Measurements from ENCODE around the gene TTBK1. TPM values are rescaled to one million over a fixed set of nuclear protein-coding genes. Genes with fewer than 3 reads are reported as not detected.

TTBK1 gene
- total and polyA plus RNA-seq, 10 of the 15 experiments (the other 5 are each of a cell fraction or from before 2014, with no cell fraction given): 0.05 to 0.27 TPM; not detected in 8

GRCh38 chr6:43264599-43265145 lies 21.4 kb downstream of the TTBK1 start:
- Histone ChIP-seq H3K4me1 (ENCODE audit: control insufficient read depth, insufficient read depth, low read length) (peaks cover 9% of the 10 kb centered on the region), H3K36me3 (ENCODE audit: control insufficient read depth in 2 of 2, insufficient read depth in 2 of 2, low read length in 1 of 2) (no peaks in the 10 kb centered on the region), H3K27me3 (replicated peaks in 1 of 2; ENCODE audit: control insufficient read depth in 2 of 2, insufficient read depth in 2 of 2, low read length in 1 of 2) (no peaks in the 10 kb centered on the region), H3K79me2 (ENCODE audit: control insufficient read depth, insufficient read depth, low read length) (no peaks in the 10 kb centered on the region), H3K9me3 (replicated peaks; ENCODE audit: control insufficient read depth, insufficient read depth, low read length) (no peaks in the 10 kb centered on the region), H3K9ac (ENCODE audit: control insufficient read depth, insufficient read depth, low read length) (no peak overlapping the region), H2AFZ (ENCODE audit: control insufficient read depth, low read depth, low read length) (no peak overlapping the region), H3K4me3 (no peak overlapping the region), H3K27ac (ENCODE audit: control insufficient read depth, insufficient read depth) (no peak overlapping the region), H4K20me1 (ENCODE audit: control insufficient read depth, insufficient read depth) (no peaks in the 10 kb centered on the region), H3K4me2 (ENCODE audit: control insufficient read depth, insufficient read depth) (no peak overlapping the region)
- no TSS peak for BruUV-seq (replicated peaks)
- DNase-seq (ENCODE audit: low read depth, low spot score): no peak
- no peak for ATAC-seq
- ChIA-PET CTCF (interaction anchor here (0.6 to 6.1 kb wide), 15 partner anchors 32 to 241 kb away, joined by 3 to 56 read pairs (median 5); partner anchors contain the start of genes CRIP3 and DNPH1), RAD21 (ENCODE audit: unreplicated experiment) (interaction anchor here (1.1 to 6.9 kb wide), 8 partner anchors 44 to 242 kb away, joined by 3 to 44 read pairs (median 10); partner anchors contain the start of gene CRIP3), POLR2A (interaction anchor here (0.5 to 0.6 kb wide), 2 partner anchors 130 to 193 kb away, joined by 3 to 5 read pairs; no protein-coding TSS in a partner anchor), SMC1A (ENCODE audit: uncharacterized antibody, unreplicated experiment) (interaction anchor here (0.6 to 3.1 kb wide), 10 partner anchors 8 to 242 kb away, joined by 3 to 16 read pairs (median 4); no protein-coding TSS in a partner anchor)
- TF ChIP-seq NFIC (IDR thresholded peaks at IDR 0.05; ENCODE audit: low read depth, low read length) (no peak), HDAC2 (IDR thresholded peaks at IDR 0.05) (no peak), TCF7 (IDR thresholded peaks at IDR 0.05; ENCODE audit: borderline replicate concordance) (no peak), MTA3 (IDR thresholded peaks at IDR 0.05; ENCODE audit: borderline replicate concordance, low read length) (no peak), SMC3 (IDR thresholded peaks at IDR 0.05; ENCODE audit: borderline replicate concordance, low read length) (no peak), BCL11A (IDR thresholded peaks at IDR 0.05; ENCODE audit: low read depth, low read length) (no peak), SMAD1 (IDR thresholded peaks at IDR 0.05; ENCODE audit: low read depth, partially characterized antibody) (no peak), CHD2 (IDR thresholded peaks at IDR 0.05; ENCODE audit: borderline replicate concordance, low read depth, low read length) (no peak), FOXM1 (IDR thresholded peaks at IDR 0.05; ENCODE audit: low read depth, low read length) (no peak), NR2C2 (IDR thresholded peaks at IDR 0.05; ENCODE audit: borderline replicate concordance, control insufficient read depth, insufficient read length, low read depth) (no peak), KDM1A (IDR thresholded peaks at IDR 0.05; ENCODE audit: borderline replicate concordance) (no peak), EGR1 (IDR thresholded peaks at IDR 0.05; ENCODE audit: borderline replicate concordance in 1 of 2, low read depth in 2 of 2, low read length in 2 of 2) (no peak)
- intact Hi-C loops (cut with micrococcal nuclease; ENCODE audit: unreplicated experiment) (no loop called here), in situ Hi-C loops (cut with MboI) (no loop called here)
- no peak for FAIRE-seq
- WGBS (ENCODE audit: insufficient coverage, insufficient replicate concordance, low lambda C conversion rate, missing lambda C conversion rate): 53% methylated on average over 5 of the region's 5 CpGs

All from GM12878 (cell line).